Endothelial cell of hepatic sinusoid (primary cell): ENCODE data around the gene PLOD2.
"Not testable (repeated sequence)": the region's sequence is repeated elsewhere in the genome, so short reads cannot be mapped to it uniquely, and the experiment has no call there.

ENCODE experiments used
- in situ Hi-C: cut with HindIII; loops from 2 replicates; pipeline ENCODE4 v1.10.0; 2017; ENCODE audit warnings: low sequenced_read_pairs

Gene PLOD2

DNA sequence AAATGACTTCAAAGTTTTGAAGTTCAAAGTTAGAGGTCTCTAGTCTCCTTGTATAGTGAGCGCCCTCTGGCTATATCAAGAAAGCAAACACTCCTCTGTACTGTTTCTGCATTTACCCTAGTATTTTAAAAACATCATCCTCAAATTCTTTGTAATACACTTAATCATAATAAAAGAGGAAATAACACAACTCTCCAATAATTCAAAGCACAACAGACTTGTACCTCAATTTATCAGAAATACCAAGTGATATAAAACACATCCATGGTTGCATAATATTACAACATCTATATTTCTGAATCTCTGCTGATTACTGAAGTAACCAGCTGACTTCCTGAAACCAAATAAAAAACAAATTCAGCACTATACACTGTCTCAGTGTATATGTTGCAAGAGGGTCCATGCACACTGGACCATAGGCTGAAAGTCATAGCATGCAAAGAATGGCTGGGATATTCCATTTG is 12.5 kb downstream of the PLOD2 start:
- in situ Hi-C loops, result no loop called here

DNA sequence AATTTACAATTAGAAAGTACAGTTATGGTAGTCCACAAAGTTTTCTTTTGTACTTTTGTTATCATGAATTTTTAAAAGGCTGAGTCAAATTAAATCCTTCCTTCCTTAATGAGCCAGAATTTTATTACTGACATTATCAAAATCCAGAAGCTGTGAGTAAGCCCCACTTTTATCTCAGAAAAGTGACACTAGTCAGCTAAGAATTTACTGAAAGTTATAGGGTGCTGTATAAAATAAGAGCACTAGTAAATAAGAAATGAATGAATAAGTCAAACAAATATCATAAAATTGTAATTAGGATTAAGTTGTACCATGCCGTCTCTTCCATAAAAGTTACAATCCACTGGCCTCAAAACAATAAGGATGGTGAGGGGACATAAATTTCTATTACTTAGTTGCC is 15.3 kb downstream of the PLOD2 start:
- in situ Hi-C loops, result no loop called here

DNA sequence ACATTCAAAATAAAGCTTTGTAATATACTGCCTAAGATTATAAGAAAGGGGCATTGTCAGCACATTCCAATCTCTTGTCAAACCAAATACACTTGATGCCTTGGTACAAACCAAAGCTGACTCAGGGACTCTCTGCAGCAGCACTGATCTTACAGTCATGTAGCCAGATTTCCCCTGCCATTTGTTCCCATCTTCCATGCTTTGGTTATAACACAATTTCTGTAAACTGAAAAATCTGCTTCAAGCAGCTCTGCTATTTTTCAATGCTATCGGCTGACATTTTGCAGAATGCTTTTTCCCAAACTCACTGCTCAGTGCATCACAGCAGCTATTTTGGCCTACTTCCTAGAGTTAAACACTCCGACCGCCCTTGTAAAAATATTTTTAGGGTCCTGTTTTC is 18.2 kb downstream of the PLOD2 start:
- in situ Hi-C loops, result no loop called here

DNA sequence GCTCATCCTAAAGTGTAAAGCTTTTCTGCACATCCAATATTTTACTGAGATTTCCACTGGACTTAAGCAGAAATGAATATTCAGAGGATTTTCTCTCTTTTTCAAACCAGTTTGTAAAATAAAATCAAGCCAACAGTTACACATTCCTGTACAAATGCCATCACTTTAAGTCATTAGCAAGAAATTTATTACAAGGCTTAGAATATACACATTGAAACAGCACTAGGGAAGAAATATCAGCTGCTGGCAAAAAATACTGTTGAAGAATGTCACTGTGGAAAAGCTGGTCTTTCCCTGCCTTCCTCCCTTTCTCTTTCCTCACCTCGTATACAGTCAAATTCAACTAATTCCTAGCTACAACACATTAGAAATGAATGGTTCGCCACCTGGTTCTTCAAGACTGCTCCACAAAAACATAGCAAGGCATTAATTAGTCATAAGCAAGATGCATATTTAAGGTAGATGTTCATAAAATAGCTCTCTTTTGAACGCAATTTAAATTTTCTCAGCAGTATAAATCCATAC is 21.3 kb downstream of the PLOD2 start:
- in situ Hi-C loops, result no loop called here

DNA sequence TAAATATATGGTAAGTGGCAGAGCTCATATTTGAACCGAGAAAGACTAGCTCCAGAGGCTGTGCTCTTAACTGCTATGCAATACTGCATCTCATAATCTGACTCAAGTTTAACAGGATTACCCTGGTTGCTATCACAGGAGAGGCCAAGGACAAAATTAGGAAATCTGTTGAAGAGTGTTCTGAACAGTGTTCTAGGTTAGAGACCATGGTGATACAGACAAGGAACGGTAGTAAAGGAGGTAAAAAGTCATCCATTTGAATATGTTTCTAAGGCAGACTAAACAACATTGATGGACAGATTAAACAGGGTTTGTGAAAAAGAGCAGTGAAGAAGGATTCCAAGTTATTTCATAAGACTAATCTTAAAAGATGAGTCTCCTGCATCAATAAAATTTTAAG is 22.1 kb downstream of the PLOD2 start:
- in situ Hi-C loops, result no loop called here

DNA sequence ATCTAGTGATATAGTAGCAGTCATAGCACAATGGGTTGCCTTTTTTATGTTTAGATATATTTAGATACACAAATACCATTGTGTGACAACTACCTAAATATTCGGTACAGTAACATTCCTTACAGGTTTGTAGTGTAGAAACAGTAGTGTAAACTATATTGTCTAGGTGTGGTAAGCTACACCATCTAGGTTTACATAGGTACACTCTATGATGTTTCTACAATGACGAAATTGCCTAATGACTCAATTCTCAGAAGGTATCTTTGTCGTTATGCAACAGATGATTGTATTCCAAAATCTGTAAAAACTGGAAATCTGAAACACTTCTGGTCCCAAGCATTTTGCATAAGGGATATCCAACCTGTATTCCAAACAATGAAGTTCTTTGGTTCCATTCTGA is 24.3 kb downstream of the PLOD2 start:
- in situ Hi-C loops, result no loop called here

DNA sequence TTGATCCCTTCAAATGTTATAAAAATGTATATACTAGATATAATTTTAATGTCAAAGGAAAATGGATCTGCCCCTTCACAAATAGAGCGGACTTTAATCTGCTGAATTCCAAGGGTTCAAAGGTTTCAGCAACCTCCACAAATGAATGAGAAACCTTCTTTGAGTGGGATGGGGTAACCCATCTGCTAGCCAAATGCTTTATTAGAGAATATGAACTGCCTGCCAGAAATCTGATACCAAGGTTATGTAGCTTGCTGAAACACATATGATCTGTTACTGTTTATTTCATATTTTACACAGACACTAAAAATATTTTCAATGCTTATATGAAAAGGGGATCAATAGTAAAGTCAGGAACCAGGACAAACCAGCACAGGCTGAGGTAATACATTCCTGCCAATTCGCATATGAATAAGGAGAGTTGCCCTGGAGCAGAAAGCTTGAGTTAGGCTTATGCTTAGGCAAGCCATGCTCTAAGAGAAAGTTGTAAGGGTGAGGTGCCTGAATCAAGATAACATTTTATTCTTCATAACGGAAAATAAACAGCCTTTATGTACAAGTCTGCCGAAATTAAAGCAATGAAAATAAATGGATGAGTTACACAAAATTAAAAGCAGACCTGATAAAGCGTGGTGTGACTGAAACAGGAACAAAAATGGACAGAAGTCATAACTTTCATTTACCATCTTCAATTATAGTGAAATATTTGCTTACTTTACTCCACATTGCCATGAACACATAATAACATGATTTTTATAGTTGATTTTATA is 26.5 kb downstream of the PLOD2 start:
- in situ Hi-C loops, result no loop called here

DNA sequence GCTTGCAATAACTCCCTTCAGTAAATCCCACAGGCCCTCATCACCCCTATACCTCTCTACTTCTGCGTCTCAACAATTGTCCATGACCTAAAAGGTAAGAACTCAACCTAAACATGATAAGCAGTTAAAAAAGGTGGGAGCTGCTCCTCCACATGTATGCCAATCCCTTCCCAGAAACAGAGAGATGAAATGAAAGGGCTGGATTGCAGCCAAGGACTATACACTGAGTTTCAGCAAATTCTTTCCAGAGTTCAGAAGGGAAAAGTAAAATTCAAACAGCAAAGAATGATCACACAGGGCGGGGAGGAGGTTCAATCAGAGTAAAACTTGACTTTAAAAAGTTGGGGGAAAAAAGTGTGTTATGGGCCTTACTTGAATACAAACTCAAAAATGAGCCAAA is 27.5 kb downstream of the PLOD2 start:
- in situ Hi-C loops, result no loop called here

DNA sequence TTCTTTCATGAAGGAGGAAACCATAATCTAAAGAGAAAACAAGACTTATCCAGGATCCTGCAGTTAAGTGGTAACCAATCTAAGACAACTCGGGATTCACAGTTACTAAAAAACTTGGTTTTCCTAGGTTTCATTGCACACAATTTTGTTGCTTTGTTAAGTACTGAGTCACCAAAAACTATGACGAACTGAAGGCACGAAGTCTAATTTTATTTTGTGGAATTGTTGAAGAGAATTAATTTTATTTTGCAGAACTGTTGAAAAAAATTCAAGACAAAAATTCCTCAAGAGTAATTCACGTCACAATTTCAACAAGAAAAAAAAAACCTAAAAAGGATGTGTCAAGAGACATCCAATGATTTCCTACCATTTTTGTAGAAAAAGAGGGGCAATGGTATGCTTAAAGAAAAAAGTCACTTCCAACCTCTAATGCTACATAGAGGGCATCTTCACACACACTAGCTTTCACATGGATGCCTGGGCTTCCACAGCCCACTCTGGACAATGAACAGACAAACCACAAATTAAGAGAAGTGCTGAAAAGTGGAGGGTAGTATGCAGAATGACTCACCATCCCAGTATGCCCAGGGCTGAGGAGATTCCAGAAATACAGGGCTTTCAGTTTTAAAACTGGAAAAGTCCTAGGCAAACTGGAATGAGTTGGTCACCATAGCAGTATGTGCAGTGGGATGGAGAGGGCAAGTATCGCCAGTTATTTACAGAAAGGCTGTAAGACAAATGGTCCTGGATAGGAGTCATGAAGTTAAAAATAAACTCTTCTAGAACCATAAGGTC is 29.2 kb downstream of the PLOD2 start:
- in situ Hi-C loops, result no loop called here

DNA sequence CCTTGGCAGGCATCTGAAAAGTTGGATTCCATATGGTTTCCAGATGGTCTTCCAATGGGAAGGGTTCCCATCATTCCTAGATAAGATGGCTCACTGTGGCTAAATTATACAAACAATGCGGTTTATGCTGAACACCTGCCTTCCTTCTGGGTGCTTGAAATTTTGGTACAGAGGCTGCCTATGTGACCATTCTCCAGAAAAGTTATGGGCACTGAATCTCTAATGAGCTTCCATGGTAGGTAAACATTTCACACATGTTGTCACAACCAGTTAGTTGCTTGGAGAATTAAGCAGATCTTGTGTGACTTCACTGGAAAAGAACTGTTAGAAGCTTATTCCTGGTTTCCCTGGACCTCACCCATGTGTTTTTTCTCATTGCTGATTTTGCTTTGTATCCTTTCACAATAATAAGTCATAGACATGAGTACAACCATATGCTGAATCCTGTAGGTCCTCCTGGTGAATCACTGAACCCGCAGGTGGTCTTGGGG is 30.1 kb downstream of the PLOD2 start:
- in situ Hi-C loops, result no loop called here

DNA sequence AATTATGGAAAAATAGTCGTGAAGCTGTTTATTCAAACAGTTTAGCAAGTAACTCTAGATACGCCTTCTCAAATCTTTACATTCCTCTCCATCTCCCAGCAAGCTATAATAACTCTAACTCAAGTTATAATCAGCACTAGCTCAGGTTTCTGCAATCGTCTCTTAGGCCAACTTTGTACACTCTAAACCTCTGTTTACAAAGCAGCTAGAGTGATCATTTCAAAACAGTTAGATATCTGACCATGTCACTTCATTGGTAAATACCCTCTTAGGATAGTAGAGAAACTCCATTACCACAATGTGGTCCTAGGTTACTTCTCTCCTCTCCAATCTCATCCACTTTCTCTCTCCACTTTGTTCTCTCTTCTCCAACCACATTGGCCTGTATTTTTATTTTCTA is 31.2 kb downstream of the PLOD2 start:
- in situ Hi-C loops, result loop anchor here (5.0 kb wide), 1 partner anchor 57 kb away; no protein-coding TSS in a partner anchor

DNA sequence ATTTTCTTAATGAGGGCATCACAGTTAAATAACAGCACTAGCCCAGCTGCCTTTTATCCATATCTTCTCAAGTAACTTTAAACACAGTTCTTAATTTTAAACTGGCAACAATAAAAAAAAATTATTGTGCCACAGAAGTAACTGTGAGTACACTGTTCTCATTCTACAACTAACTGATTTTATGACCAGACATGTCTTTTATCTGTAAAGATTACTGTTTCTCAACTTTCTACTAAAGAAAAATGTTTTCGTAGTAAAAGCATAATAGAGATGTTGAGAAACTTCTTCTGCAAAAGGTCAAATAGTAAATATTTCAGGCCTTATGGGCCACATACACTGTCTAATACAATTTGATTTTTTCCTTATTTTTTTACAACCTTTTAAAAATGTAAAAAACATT is 32.0 kb downstream of the PLOD2 start:
- in situ Hi-C loops, result loop anchor here (5.0 kb wide), 1 partner anchor 57 kb away; no protein-coding TSS in a partner anchor

DNA sequence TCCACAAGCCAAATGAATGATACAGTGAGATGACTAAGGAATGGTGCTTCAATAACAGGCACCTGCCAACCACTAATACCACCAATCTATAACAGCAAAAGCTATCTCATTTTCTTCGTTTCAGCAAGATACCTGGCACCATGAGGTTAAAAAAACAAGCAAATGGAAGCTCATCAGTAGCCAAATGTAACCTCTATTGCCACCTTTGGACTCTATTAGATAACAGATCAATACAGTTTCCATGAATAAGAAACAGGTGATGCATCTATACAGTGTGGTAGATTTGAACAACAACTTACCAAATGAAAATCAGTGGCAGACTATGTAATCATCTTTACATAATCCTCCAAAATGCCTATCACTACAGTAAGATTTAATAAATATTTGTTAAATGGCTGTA is 32.8 kb downstream of the PLOD2 start:
- in situ Hi-C loops, result loop anchor here (5.0 kb wide), 1 partner anchor 56 kb away; no protein-coding TSS in a partner anchor

DNA sequence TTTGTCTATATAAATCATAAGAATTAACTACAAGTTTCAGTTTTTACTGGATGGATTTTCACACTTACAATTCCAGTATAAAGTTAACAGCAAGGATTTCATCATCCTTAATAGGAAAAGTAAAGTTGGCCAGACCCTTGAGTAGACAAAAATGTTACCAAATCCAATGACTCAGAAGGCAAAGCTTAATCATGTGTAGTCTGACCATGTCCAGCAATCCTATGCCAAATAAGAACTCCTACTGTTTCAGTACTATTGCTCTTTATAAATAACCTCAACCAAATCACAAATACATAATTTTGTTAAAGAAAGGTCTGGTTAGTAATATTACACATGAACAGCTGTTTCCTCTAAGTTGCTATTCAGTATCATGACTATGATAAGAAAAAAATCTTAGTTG is 35.0 kb downstream of the PLOD2 start:
- in situ Hi-C loops, result loop anchor here (5.0 kb wide), 1 partner anchor 54 kb away; no protein-coding TSS in a partner anchor

DNA sequence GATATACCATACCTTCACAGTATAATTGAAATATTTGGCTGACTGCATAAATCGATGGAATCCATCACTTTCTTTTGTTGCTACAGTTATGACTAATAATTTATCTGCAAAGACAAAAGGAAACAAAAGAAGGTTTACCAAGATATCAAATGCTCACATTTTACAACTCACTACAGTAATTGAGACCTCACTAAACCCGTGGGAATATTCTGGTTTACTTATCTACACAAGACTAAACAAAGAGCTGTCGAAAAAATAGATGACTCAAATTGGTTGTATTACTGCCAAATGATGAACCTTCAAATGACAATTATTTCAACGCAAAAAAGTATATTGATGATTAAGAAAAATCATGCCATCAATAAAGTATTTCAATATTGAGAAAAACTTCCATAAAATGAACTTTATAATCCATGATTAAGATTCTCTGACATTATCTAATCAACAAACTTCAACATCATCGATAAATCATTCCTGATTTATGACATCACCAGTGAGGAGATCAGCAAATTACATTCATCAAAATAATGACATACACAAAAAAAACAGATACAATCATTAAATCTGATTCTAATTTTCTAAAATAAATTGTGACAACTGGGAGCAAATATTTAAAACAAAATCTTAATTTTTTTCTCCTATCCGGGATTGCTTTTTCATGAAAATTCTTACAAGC is 36.7 kb downstream of the PLOD2 start:
- in situ Hi-C loops, result no loop called here

DNA sequence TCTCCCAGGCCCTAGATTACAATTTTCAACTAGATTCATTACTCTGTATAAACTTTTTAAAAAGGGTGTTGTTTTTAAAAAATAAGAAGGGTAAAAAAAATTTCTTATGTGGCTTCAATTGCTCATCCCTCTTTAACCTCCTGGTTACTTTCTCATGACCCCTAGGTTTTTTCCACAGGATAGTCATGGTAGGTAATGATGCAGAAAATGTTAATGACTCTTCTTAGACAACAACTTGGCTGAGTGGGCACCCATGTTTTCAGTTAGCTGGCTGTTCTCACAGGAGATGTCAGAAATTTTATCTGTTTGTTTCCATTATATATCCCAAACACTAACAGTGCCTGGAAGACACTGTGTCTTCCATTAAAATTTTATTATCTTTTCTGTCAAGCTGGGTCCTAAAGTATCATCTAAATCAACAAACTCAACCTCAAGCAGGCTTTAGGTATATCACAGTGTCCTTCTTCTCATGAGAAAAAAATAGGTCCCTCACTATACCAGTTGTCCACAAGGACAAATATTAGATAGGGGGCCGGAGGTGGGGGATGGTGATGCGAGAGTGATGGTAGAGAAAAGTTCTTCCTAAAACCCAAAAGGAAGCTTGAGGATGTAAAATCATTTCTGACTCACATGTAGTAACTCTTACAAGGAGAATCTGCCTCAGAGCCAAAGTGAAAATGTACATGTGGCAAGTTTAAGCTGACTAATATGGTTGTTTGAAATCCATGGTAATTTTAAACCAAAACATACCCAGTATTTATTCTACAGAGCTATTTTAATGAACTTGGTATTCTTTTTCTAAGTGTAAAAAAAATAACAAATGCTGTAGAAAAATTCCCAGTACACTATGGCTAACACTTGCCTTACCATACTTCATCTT is 43.3 kb downstream of the PLOD2 start:
- in situ Hi-C loops, result no loop called here

DNA sequence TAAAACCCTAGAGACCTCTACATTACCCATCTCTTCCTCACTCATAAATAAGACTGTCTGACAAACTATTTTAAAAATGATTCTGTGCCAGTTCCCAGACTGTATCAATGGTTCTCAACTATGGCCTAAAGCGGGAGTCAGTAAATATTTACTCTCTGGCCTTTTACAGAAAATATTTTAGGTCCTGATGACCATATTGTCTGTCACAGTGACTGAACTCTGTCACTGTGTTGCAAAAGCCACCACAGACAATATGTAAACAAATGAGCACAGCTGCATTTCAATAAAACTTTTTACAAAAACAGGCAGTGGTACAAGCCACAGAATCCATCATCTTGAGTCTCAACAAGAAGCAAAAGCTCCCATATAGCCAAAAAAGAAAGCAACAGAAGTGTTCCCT is 45.4 kb downstream of the PLOD2 start:
- in situ Hi-C loops, result no loop called here

DNA sequence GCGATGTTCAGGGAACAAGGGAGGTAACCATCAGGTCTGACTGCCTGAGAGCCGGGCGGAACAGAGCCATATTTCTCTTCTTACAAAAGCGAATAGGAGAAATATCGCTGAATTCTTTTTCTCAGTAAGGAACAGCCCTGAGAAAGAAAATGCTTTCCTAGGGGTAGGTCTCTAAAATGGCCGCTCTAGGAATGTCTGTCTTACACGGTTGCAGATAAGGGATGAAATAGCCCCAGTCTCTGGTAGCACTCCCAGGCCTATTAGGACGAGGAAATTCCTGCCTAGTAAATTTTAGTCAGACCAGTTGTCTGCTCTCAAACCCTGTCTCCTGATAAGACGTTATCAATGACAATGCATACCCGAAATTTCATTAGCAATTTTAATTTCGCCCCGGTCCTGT is 47.2 kb downstream of the PLOD2 start:
- in situ Hi-C loops, result not testable (repeated sequence)

DNA sequence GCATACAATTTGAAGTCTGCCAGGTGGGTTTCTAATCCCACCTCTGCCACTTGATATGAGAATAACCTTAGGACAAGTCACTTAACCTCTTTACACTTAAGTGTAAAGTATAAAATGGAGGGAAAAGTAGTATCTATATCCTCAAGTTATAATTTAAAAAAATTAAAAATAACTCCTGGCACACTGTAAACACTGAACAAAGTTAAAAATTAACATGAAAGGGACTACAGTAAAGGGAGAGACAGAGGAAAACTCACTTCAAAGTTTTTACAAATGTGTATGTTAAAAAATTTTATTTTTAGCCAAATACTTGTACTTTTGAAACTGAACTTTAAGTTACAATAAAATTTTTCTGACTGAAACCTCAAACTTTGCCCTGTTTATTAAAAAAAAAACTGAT is 49.6 kb downstream of the PLOD2 start:
- in situ Hi-C loops, result no loop called here

DNA sequence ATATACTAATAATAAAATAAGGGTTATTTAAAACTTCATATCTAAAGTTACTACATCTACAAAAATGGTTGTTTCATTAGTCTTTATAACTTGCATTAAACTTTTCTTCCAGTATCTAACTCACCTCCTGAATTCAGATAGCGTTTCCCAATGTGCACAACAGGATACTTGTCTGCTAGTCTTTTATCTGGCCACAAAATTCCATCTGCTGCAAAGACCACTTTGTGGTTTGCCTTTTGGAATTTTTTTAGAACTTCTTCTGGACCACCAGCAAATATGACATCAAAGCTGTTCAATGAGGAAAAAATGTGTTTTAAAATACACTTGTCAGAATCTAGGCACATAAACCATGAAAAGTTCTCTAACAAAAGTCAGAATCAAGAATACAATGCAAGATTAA is 50.8 kb downstream of the PLOD2 start:
- in situ Hi-C loops, result no loop called here
